ENCODE data around the gene ZG16B. TPM values are rescaled to one million over a fixed set of nuclear protein-coding genes. Genes with fewer than 3 reads are reported as not detected.

Gene ZG16B
- total RNA-seq, 1 experiment from 2014 or later = not detected

GRCh38 chr16:2852003-2852730 lies 22.1 kb downstream of the ZG16B start:
- CTCF ChIA-PET = no interaction called here
- H3K27me3 ChIP-seq (replicated peaks; ENCODE audit: insufficient read depth, low read depth, low read length, poor library complexity) = no peaks in the 10 kb centered on the region
- no peak overlapping the region for H3K4me3 ChIP-seq (ENCODE audit: low read depth, low read length, poor library complexity, severe bottlenecking)
- H3K27ac ChIP-seq (ENCODE audit: low read depth, low read length, poor library complexity, severe bottlenecking) = no peak overlapping the region
- POLR2A ChIA-PET (ENCODE audit: low non-redundant PET) = no interaction called here
- no peaks in the 10 kb centered on the region for H3K4me1 ChIP-seq (ENCODE audit: insufficient read depth, low read length, poor library complexity, severe bottlenecking)
- no peaks in the 10 kb centered on the region for H3K9me3 ChIP-seq (ENCODE audit: low read depth, low read length, poor library complexity, severe bottlenecking)
- no peak for DNase-seq (ENCODE audit: low spot score)
- no peak for TF ChIP-seq EZH2 (IDR thresholded peaks at IDR 0.05; ENCODE audit: borderline replicate concordance, low read depth, low read length, poor library complexity, severe bottlenecking)
- TF ChIP-seq, protein P1, sequence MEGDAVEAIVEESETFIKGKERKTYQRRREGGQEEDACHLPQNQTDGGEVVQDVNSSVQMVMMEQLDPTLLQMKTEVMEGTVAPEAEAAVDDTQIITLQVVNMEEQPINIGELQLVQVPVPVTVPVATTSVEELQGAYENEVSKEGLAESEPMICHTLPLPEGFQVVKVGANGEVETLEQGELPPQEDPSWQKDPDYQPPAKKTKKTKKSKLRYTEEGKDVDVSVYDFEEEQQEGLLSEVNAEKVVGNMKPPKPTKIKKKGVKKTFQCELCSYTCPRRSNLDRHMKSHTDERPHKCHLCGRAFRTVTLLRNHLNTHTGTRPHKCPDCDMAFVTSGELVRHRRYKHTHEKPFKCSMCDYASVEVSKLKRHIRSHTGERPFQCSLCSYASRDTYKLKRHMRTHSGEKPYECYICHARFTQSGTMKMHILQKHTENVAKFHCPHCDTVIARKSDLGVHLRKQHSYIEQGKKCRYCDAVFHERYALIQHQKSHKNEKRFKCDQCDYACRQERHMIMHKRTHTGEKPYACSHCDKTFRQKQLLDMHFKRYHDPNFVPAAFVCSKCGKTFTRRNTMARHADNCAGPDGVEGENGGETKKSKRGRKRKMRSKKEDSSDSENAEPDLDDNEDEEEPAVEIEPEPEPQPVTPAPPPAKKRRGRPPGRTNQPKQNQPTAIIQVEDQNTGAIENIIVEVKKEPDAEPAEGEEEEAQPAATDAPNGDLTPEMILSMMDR (conservative IDR thresholded peaks at IDR 0.05; ENCODE audit: low read depth, low read length) = no peak
- no TSS peak for BruUV-seq (replicated peaks)
- intact Hi-C loops (cut with micrococcal nuclease; ENCODE audit: unreplicated experiment) = no loop called here
- H3K36me3 ChIP-seq (ENCODE audit: insufficient read depth, low read length, poor library complexity, severe bottlenecking) = no peaks in the 10 kb centered on the region

DNA sequence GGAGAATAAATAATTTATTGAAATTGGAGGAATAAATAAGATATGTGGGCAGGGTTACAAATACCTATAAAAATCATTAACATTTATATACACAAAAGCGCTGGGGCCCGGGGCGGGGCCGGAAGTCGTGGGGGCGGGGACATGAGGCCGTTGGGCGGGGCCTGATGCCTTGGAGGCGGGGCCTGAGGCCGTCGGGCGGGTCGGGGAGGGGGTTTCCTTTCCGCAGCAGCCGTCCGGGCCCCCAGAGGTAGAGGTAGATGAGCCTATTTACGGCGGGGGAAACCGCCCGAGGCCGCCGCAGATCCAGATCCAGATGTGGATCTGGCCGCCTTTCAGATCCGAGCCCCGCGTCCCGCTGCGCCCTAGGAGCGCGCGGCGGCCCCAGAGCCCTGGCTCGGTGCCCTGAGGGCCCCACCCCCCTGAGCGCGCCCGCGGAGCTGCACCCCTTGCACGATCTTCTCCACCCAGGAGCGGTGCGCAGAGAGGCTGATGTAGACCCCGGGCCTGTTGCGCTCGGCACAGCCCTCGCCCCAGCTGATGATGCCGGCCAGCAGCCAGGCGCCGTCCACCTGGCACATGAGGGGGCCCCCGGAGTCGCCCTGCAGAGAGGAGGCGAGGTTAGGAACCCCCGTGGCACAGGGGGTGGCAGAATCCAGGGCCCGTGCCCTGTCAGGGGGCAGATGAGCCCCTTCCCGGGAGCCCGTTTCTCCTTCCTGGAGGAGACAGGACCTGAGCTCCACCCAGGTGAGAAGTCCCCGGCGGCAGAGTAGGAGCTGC lies 22.8 kb downstream of the ZG16B start:
- no peaks in the 10 kb centered on the region for H3K9me3 ChIP-seq (ENCODE audit: low read depth, low read length, poor library complexity, severe bottlenecking)
- no peak for DNase-seq (ENCODE audit: low spot score)
- ChIA-PET CTCF (no interaction called here), POLR2A (ENCODE audit: low non-redundant PET) (no interaction called here)
- no peak overlapping the region for H3K4me3 ChIP-seq (ENCODE audit: low read depth, low read length, poor library complexity, severe bottlenecking)
- no peaks in the 10 kb centered on the region for H3K36me3 ChIP-seq (ENCODE audit: insufficient read depth, low read length, poor library complexity, severe bottlenecking)
- no peaks in the 10 kb centered on the region for H3K4me1 ChIP-seq (ENCODE audit: insufficient read depth, low read length, poor library complexity, severe bottlenecking)
- H3K27ac ChIP-seq (ENCODE audit: low read depth, low read length, poor library complexity, severe bottlenecking) = no peak overlapping the region
- BruUV-seq (replicated peaks) = no TSS peak
- intact Hi-C loops (cut with micrococcal nuclease; ENCODE audit: unreplicated experiment) = no loop called here
- no peak for TF ChIP-seq EZH2 (IDR thresholded peaks at IDR 0.05; ENCODE audit: borderline replicate concordance, low read depth, low read length, poor library complexity, severe bottlenecking)
- TF ChIP-seq, protein P1 (conservative IDR thresholded peaks at IDR 0.05; ENCODE audit: low read depth, low read length) = no peak
- peaks cover 7% of the 10 kb centered on the region for H3K27me3 ChIP-seq (replicated peaks; ENCODE audit: insufficient read depth, low read depth, low read length, poor library complexity)

DNA sequence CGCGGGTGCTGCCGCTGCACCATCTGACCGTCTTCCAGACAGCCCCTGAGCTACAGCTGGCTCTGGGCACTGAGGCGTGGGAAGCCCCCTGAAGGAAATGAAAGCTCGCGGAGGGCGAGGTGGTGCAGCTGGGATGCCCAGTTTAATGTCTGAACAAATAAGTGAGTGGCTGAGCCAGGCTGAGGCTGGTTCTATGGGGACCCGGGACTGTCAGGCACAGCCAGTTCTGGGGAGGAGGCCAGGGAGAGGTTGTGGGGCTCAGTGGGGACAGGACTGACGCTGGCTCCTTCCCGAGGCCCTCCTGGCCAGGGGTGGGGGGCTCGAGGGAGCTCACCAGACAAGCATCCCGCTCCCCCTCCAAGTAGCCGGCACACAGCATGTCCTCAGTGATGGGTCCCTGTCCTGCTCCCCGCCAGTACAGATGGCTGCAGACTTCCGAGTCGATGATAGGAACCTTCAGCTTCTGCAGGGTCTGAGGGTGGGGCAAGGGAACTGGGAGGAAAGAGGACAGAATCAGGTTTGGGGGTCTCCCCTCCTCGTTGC lies 23.5 kb downstream of the ZG16B start:
- CTCF ChIA-PET = no interaction called here
- H3K27ac ChIP-seq (ENCODE audit: low read depth, low read length, poor library complexity, severe bottlenecking) = no peak overlapping the region
- H3K4me3 ChIP-seq (ENCODE audit: low read depth, low read length, poor library complexity, severe bottlenecking) = no peak overlapping the region
- no peaks in the 10 kb centered on the region for H3K9me3 ChIP-seq (ENCODE audit: low read depth, low read length, poor library complexity, severe bottlenecking)
- POLR2A ChIA-PET (ENCODE audit: low non-redundant PET) = no interaction called here
- no peaks in the 10 kb centered on the region for H3K4me1 ChIP-seq (ENCODE audit: insufficient read depth, low read length, poor library complexity, severe bottlenecking)
- no TSS peak for BruUV-seq (replicated peaks)
- peaks cover 14% of the 10 kb centered on the region for H3K27me3 ChIP-seq (replicated peaks; ENCODE audit: insufficient read depth, low read depth, low read length, poor library complexity)
- no peak for DNase-seq (ENCODE audit: low spot score)
- no peaks in the 10 kb centered on the region for H3K36me3 ChIP-seq (ENCODE audit: insufficient read depth, low read length, poor library complexity, severe bottlenecking)
- intact Hi-C loops (cut with micrococcal nuclease; ENCODE audit: unreplicated experiment) = no loop called here
- TF ChIP-seq EZH2 (IDR thresholded peaks at IDR 0.05; ENCODE audit: borderline replicate concordance, low read depth, low read length, poor library complexity, severe bottlenecking) = no peak
- TF ChIP-seq, protein P1 (conservative IDR thresholded peaks at IDR 0.05; ENCODE audit: low read depth, low read length) = no peak
